Inflammatory macrophage treated with lipopolysaccharide for 1 hour (primary cell): ENCODE data around the gene ZNF419.

Experiments used
- DNase-seq, 2 donors: peaks; one replicate each; pipeline ENCODE4 v3.0.0-alpha.2; 2020 to 2022

ZNF419 gene

GRCh38 chr19:57537953-57538547, 50.5 kb downstream of the ZNF419 start:
- DNase-seq, result no peak
